Lung (tissue), 12 donors: Measurements from ENCODE around the gene NECTIN3. TPM values are rescaled to one million over a fixed set of nuclear protein-coding genes. Genes with fewer than 3 reads are reported as not detected.

Experiments used
- ATAC-seq: fragments of 200-7000 bp; cut with Tn5 transposase; one replicate; pipeline ENCODE4 v1.9.1; 2020; ENCODE audit warnings: moderate number of reproducible peaks; ENCODE audit not compliant: insufficient read depth, low FRiP score
- DNase-seq, 3 donors: peaks; one replicate each; pipeline ENCODE4 v3.0.0-alpha.2; 2013 to 2017
- H3K27ac ChIP-seq, 2 donors: one replicate each; pipeline ENCODE4 v1.5.1; 2013; ENCODE audit warnings: mild to moderate bottlenecking in 2 of 2, moderate library complexity in 2 of 2, control low read depth in 1 of 2, inconsistent platforms in 1 of 2, low read depth in 1 of 2, low read length in 1 of 2
- H3K27me3 ChIP-seq, 3 donors: one replicate each; pipeline ENCODE4 v1.5.1; 2013; ENCODE audit warnings: low read length in 2 of 3; ENCODE audit not compliant: control insufficient read depth in 3 of 3, insufficient read depth in 3 of 3
- H3K36me3 ChIP-seq, 4 donors: one replicate each; pipeline ENCODE4 v1.5.1; 2013; ENCODE audit warnings: low read length in 4 of 4, mild to moderate bottlenecking in 1 of 4, moderate library complexity in 1 of 4; ENCODE audit not compliant: control insufficient read depth in 4 of 4, insufficient read depth in 4 of 4
- H3K4me1 ChIP-seq, 5 donors: one replicate each; pipeline ENCODE4 v1.5.1; 2013; ENCODE audit warnings: low read length in 5 of 5, mild to moderate bottlenecking in 2 of 5, moderate library complexity in 1 of 5; ENCODE audit not compliant: control insufficient read depth in 5 of 5, insufficient read depth in 5 of 5
- H3K4me3 ChIP-seq: one replicate; pipeline ENCODE4 v1.5.1; 2013; ENCODE audit warnings: mild to moderate bottlenecking, control low read depth, moderate library complexity
- H3K9ac ChIP-seq, 2 donors: one replicate each; pipeline ENCODE4 v1.5.1; 2013; ENCODE audit warnings: low read length in 2 of 2, control low read depth in 1 of 2; ENCODE audit not compliant: insufficient read depth in 1 of 2
- H3K9me3 ChIP-seq, 4 donors: one replicate each; pipeline ENCODE4 v1.5.1; 2013; ENCODE audit warnings: low read length in 3 of 4, mild to moderate bottlenecking in 1 of 4, moderate library complexity in 1 of 4; ENCODE audit not compliant: control insufficient read depth in 4 of 4, insufficient read depth in 3 of 4
- CTCF ChIP-seq: IDR thresholded peaks from 2 replicates; pipeline ENCODE4 v1.5.1; 2012; ENCODE audit warnings: mild to moderate bottlenecking; ENCODE audit errors: control extremely low read depth, extremely low read depth
- WGBS, 2 donors: extraction: QIAGEN DNeasy Blood & Tissue Kit; methylation state at CpG; one replicate each; pipeline ENCODE4 v1.1.7; 2013; 5-methylcytosine and 5-hydroxymethylcytosine counted together
- polyA plus RNA-seq, 2 donors: library from polyadenylated mRNA; stranded (reverse); fragments of 200-250 nt; gene quantifications; one replicate each; pipeline ENCODE4 v1.2.1, GENCODE V29; 2013
- total RNA-seq, 2 donors: library from RNA; depleted of rRNA in 1 of 2; stranded (reverse); fragments of >200 nt in 1 of 2; gene quantifications; one replicate each; pipeline ENCODE4 v1.2.1, GENCODE V29; 2014 to 2021
- donor health status: control.
- donor health status: control.
- donor health status: Bipolar disorder and iron deficiency.
- donor health status: healthy.
- donor health status: DM: yes; HTN: yes; CAD: no.

Gene NECTIN3
- total and polyA plus RNA-seq, 4 donors = 3.9 to 43.2 (median 12.3) TPM

DNA sequence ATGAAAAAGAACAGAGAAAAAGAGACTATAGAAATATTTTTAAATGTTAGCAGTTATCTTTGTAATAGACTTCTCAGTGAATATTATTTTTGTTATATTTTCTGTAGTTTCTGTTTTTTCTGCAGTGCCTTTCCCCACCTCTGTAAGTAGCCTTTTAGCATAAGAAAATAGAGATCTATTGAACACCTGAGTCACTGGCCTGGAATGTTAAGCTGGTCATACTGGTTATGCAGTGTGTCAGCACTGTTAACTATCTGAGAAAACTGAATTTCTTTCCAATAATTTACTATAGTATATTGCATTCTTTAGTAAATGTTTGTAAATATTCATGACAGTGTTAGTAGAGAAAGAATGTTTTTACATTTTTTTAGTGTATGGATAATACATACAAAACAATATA, 79.8 kb downstream of the NECTIN3 start:
- Histone ChIP-seq H3K27me3 (no peaks in the 10 kb centered on the region), H3K36me3 (peaks cover 0 to 19% (median 7%) of the 10 kb centered on the region in 4 donors), H3K27ac (no peak overlapping the region), H3K9ac (no peak overlapping the region), H3K4me1 (peaks cover 0 to 5% (median 0%) of the 10 kb centered on the region in 5 donors), H3K4me3 (no peak overlapping the region), H3K9me3 (no peaks in the 10 kb centered on the region)
- TF ChIP-seq CTCF = no peak
- no peak for ATAC-seq
- DNase-seq = peak in 1 of 3 donors; percentile 13

DNA sequence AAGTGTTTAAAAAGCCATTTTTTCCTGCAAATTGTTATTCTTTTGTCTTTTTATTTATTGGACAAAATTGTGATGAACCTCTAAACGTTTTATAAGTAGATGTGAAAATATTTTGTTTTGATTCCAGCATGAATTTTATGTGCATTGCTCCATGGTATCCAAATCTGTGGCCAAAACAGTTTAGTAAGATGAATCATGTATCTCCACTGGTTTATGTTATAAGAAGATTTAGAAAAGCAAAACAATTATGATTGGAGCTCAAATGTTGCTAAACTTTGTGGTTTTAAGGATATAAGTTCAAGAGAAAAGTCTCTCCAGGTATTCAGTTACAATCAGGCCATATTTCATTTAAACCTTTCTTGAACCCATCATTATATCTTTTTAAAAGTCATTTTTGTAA, 80.9 kb downstream of the NECTIN3 start:
- no peak for ATAC-seq
- Histone ChIP-seq H3K27me3 (no peaks in the 10 kb centered on the region), H3K36me3 (peaks cover 0 to 16% (median 7%) of the 10 kb centered on the region in 4 donors), H3K4me3 (no peak overlapping the region), H3K27ac (no peak overlapping the region), H3K4me1 (peaks cover 0 to 5% (median 0%) of the 10 kb centered on the region in 5 donors), H3K9me3 (no peaks in the 10 kb centered on the region), H3K9ac (no peak overlapping the region)
- peak in 2 of 3 donors; percentile 31 to 57 for DNase-seq
- 55 to 59% methylated on average over 1 of the region's 1 CpG for WGBS, 2 donors
- no peak for TF ChIP-seq CTCF

DNA sequence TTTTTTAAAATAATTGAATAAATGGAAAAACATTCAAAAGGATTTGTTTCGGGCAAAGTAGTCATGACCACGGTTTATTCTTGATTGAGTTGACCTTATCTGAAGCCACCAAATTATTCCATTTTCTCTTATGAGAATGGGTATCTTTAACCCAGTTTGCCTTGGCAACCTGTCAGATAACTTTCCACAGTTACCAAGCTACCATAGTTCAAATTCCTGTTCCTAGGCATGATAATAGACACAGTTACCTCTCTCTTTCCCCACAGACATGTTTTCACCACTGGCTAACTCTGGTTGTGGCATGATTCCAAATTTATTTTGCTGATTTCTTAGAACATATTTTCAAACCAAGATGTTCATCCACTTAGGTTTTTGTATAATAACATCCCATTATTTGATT, 84.9 kb downstream of the NECTIN3 start:
- no peaks in the 10 kb centered on the region for H3K27me3 ChIP-seq
- ATAC-seq (no peak), DNase-seq (no peak)
- H3K9me3 ChIP-seq = no peaks in the 10 kb centered on the region
- no peak overlapping the region for H3K9ac ChIP-seq
- 95 to 98% methylated on average over 2 of the region's 2 CpGs for WGBS, 2 donors
- peaks cover 0 to 5% (median 0%) of the 10 kb centered on the region in 5 donors for H3K4me1 ChIP-seq
- H3K27ac ChIP-seq = no peak overlapping the region
- no peak overlapping the region for H3K4me3 ChIP-seq
- peaks cover 0 to 20% (median 9%) of the 10 kb centered on the region in 4 donors for H3K36me3 ChIP-seq
- no peak for TF ChIP-seq CTCF

- no peak for TF ChIP-seq CTCF
- no peaks in the 10 kb centered on the region for H3K27me3 ChIP-seq
- H3K36me3 ChIP-seq = peaks cover 0 to 27% (median 11%) of the 10 kb centered on the region in 4 donors
- no peaks in the 10 kb centered on the region for H3K9me3 ChIP-seq
- no peak overlapping the region for H3K4me3 ChIP-seq
- 92 to 95% methylated on average over 3 of the region's 3 CpGs for WGBS, 2 donors
- no peak overlapping the region for H3K9ac ChIP-seq
- H3K27ac ChIP-seq = no peak overlapping the region
- ATAC-seq (no peak), DNase-seq (no peak)
- no peaks in the 10 kb centered on the region for H3K4me1 ChIP-seq
Observed at GRCh38 chr3:111159391-111159790, 87.8 kb downstream of the NECTIN3 start.
